Cardiac muscle cell (in vitro differentiated cells and primary cell): ENCODE measurements around the gene DLK2. TPM values are rescaled to one million over a fixed set of nuclear protein-coding genes. Genes with fewer than 3 reads are reported as not detected.

Experiments used
- DNase-seq, 2 donors: peaks; one replicate each; pipeline versions ENCODE4 v3.0.0 to v3.0.0-alpha.2; 2010 to 2017; ENCODE audit warnings: low read depth in 1 of 2, low spot score in 1 of 2
- H3K27ac ChIP-seq: fragments of 200-600 bp; sonication (generic); 2 replicates; pipeline ENCODE4 v1.5.1; 2016
- H3K27me3 ChIP-seq: fragments of 200-600 bp; sonication (generic); 2 replicates; pipeline ENCODE4 v1.6.0; 2016; ENCODE audit warnings: control low read depth
- H3K36me3 ChIP-seq: fragments of 200-600 bp; sonication (generic); 2 replicates; pipeline ENCODE4 v1.5.1; 2016; ENCODE audit warnings: control low read depth
- H3K4me1 ChIP-seq: fragments of 200-600 bp; sonication (generic); 2 replicates; pipeline ENCODE4 v1.8.1; 2017; ENCODE audit warnings: low read depth, mild to moderate bottlenecking, mixed run types
- H3K4me3 ChIP-seq: fragments of 200-600 bp; sonication (generic); 2 replicates; pipeline ENCODE4 v1.5.1; 2016; ENCODE audit warnings: mild to moderate bottlenecking
- H3K9me3 ChIP-seq: fragments of 200-600 bp; sonication (generic); 2 replicates; pipeline ENCODE4 v1.5.1; 2017; ENCODE audit warnings: low read depth, mild to moderate bottlenecking, control low read depth
- CTCF ChIP-seq: IDR thresholded peaks from 2 replicates; pipeline ENCODE4 v1.5.1; 2012; ENCODE audit warnings: low read depth, mild to moderate bottlenecking, low read length
- polyA plus RNA-seq: library from polyadenylated mRNA; unstranded; fragments of >200 nt; fragmentation: Nextera tagmentation; extraction: Ambion mirVana; gene quantifications from 2 replicates; pipeline ENCODE4 v1.2.1, GENCODE V29; 2016
- total RNA-seq: library from RNA; depleted of rRNA; stranded (reverse); fragments of >200 nt; gene quantifications from 2 replicates; pipeline ENCODE4 v1.2.3, GENCODE V29; 2016

DLK2 gene
- total and polyA plus RNA-seq, 2 experiments from 2014 or later = 4.4 to 5.0 TPM

- Histone ChIP-seq H3K9me3 (no peaks in the 10 kb centered on the region), H3K4me1 (no peaks in the 10 kb centered on the region), H3K4me3 (no peak overlapping the region), H3K27me3 (peaks cover 35% of the 10 kb centered on the region), H3K36me3 (peaks cover 4% of the 10 kb centered on the region), H3K27ac (no peak overlapping the region)
- TF ChIP-seq CTCF = no peak
- DNase-seq = no peak
Measured at GRCh38 chr6:43457643-43458042, 2.3 kb upstream of the DLK2 start.

GRCh38 chr6:43454696-43455530 lies 435 bp downstream of the DLK2 start:
- no peak for TF ChIP-seq CTCF
- Histone ChIP-seq H3K27ac (no peak overlapping the region), H3K4me1 (no peaks in the 10 kb centered on the region), H3K36me3 (peaks cover 4% of the 10 kb centered on the region), H3K4me3 (peak overlapping the region; percentile 46), H3K27me3 (peaks cover 27% of the 10 kb centered on the region), H3K9me3 (no peaks in the 10 kb centered on the region)
- DNase-seq = peak; percentile 89 to 91

- no peaks in the 10 kb centered on the region for H3K9me3 ChIP-seq
- H3K27me3 ChIP-seq = peaks cover 27% of the 10 kb centered on the region
- peak; percentile 90 for TF ChIP-seq CTCF
- DNase-seq = no peak
- H3K27ac ChIP-seq = no peak overlapping the region
- H3K4me3 ChIP-seq = peak overlapping the region; percentile 46
- H3K36me3 ChIP-seq = peaks cover 4% of the 10 kb centered on the region
- no peaks in the 10 kb centered on the region for H3K4me1 ChIP-seq
Measured at GRCh38 chr6:43454290-43454695, 1.1 kb downstream of the DLK2 start.

GRCh38 chr6:43453831-43454230 lies 1.5 kb downstream of the DLK2 start:
- no peaks in the 10 kb centered on the region for H3K9me3 ChIP-seq
- no peak for DNase-seq
- H3K27me3 ChIP-seq = peaks cover 27% of the 10 kb centered on the region
- no peak overlapping the region for H3K27ac ChIP-seq
- H3K4me3 ChIP-seq = no peak overlapping the region
- H3K36me3 ChIP-seq = peaks cover 4% of the 10 kb centered on the region
- TF ChIP-seq CTCF = no peak
- no peaks in the 10 kb centered on the region for H3K4me1 ChIP-seq

GRCh38 chr6:43452896-43453295 lies 2.5 kb downstream of the DLK2 start:
- DNase-seq = no peak
- Histone ChIP-seq H3K4me1 (no peaks in the 10 kb centered on the region), H3K27ac (no peak overlapping the region), H3K27me3 (peaks cover 24% of the 10 kb centered on the region), H3K4me3 (no peak overlapping the region), H3K36me3 (peaks cover 4% of the 10 kb centered on the region), H3K9me3 (no peaks in the 10 kb centered on the region)
- TF ChIP-seq CTCF = no peak
